HG03571 (cell line): Measurements from ENCODE around the gene REPS2.

Experiments
- ATAC-seq: cut with Tn5 transposase; IDR thresholded peaks from one replicate; pipeline ENCODE4 v1.9.1; 2021; ENCODE audit not compliant: unreplicated experiment

The REPS2 gene

GRCh38 chrX:16997313-16997712 is 50.9 kb downstream of the REPS2 start:
- no peak for ATAC-seq

DNA sequence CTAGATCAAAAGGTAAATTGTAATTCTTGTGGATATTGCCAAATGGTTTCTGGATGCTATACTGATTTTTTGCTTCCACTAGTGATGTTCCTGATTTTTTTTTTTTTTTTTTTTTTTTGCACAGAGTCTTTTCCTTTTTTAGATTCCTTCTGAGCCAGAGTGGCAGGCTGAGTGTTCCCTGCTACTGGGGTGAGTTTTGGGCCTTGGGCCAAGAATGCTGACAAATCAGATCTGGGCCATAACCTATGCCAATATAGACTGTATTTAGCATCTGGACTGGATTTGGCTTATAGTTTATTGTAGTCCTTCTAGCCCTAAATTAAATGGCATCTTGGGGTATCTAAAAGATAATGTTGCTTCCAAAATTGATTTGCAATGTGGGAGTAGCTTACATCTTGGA is 52.8 kb downstream of the REPS2 start:
- ATAC-seq = no peak

- ATAC-seq = no peak
These were observed 54.3 kb downstream of the REPS2 start for GRCh38 chrX:17000751-17001150.

GRCh38 chrX:17005712-17006368 is 59.4 kb downstream of the REPS2 start:
- no peak for ATAC-seq

GRCh38 chrX:17007134-17007768 is 60.8 kb downstream of the REPS2 start:
- ATAC-seq = no peak

DNA sequence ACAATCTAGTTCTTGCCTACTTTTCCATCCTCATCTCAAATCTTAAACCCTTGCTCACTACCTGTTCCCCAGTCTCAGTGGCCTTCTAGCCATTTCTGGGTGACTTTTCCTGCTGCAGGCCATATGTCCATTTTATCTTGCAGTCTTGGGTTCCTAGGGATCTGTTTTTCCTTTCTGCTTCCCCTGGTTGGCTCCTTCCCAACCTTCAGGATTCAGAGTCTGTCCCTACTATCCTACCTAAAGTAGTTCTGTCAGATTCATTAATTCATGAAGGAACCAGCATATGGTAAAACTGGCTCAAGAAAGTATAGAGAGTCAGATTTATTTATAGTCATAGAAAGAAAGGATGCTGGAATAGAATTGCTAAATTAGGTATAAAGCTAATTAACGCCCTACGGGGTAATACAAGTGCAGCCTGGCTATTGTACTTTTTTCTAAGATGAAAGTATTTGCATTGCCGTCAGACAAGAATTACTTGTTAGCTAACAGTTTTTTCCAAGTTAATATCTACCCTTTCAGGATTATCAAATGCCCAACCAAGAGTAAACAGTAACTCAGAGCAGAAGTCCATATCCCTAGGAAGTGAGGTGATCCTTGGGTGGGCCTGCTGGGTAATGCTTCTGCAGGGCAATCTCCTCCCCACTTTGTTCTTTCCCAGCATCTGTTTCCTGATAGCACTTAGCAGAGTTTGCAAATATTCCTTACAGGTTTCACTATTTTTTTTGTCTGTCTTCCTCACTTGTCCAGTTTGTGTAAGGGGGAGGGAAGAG is 63.6 kb downstream of the REPS2 start:
- ATAC-seq = no peak

GRCh38 chrX:17012465-17012864 is 66.0 kb downstream of the REPS2 start:
- ATAC-seq = no peak

- no peak for ATAC-seq
These were observed 67.8 kb downstream of the REPS2 start for GRCh38 chrX:17014216-17014615.

DNA sequence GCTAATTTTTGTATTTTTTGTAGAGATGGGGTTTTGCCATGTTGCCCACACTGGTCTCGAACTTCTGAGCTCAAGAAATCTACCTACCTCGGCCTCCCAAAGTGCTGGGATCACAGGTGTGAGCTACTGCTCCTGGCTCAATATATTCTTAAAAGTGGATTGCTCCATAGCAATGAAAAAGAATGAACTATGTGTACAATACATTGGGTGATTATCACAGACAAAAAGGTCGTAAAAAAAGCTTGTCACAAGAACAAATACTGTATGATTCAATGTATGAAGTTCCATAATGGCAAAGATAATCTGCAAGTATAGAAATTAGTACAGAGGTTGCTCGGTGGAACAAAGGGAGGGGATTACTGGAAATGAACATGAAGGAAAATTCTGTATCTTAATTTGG is 70.7 kb downstream of the REPS2 start:
- ATAC-seq = no peak

- ATAC-seq = no peak
These were observed 73.9 kb downstream of the REPS2 start for GRCh38 chrX:17020356-17020755.

- no peak for ATAC-seq
These were observed 74.7 kb downstream of the REPS2 start for GRCh38 chrX:17020851-17021821.

GRCh38 chrX:17021851-17022604 is 75.6 kb downstream of the REPS2 start:
- no peak for ATAC-seq

GRCh38 chrX:17023661-17024060 is 77.2 kb downstream of the REPS2 start:
- ATAC-seq = no peak

- no peak for ATAC-seq
These were observed 78.4 kb downstream of the REPS2 start for GRCh38 chrX:17024886-17025285.

DNA sequence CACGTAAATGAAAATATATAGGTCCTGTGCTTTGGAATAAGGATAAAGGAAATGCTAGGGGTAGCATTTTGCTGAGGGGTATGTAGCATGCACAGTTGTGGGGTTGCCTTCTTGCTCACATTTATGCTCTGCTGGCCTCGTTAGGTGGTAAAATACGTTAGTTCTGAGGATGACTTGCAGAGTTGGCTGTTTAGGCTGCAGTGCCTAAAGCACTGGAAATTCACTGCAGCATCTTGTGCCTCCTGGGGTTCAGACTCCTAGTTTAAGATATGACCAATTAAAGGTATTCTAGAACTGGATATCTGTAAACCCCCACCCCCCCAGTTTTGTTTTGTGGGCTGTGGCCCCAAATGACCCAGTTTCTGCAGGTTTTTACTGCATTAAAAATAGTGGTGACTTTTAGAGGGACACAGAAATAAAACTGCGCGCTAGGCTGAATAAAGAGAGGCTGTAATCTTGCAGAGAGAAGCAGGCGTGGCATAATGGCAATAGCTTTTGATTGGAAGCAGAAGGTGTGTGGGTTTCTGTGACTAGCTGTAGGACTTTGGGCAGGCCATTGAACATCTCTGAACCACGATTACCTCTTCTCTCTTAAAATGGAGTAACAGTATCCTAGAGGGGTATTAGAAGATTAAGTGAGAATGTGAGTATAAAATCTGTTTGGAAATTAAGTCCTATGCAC is 79.3 kb downstream of the REPS2 start:
- ATAC-seq = no peak

GRCh38 chrX:17027931-17028330 is 81.5 kb downstream of the REPS2 start:
- ATAC-seq = no peak

- ATAC-seq = no peak
These were observed 81.9 kb downstream of the REPS2 start for GRCh38 chrX:17028356-17028755.

GRCh38 chrX:17030092-17030491 is 83.6 kb downstream of the REPS2 start:
- no peak for ATAC-seq

- no peak for ATAC-seq
These were observed 84.3 kb downstream of the REPS2 start for GRCh38 chrX:17030580-17031270.
